Smooth muscle cell of the brain vasculature (primary cell): ENCODE data around the gene ZNF76.

Experiments
- DNase-seq: peaks from one replicate; pipeline ENCODE4 v3.0.0-alpha.2; 2012; ENCODE audit warnings: low read depth, low spot score

Gene ZNF76

DNA sequence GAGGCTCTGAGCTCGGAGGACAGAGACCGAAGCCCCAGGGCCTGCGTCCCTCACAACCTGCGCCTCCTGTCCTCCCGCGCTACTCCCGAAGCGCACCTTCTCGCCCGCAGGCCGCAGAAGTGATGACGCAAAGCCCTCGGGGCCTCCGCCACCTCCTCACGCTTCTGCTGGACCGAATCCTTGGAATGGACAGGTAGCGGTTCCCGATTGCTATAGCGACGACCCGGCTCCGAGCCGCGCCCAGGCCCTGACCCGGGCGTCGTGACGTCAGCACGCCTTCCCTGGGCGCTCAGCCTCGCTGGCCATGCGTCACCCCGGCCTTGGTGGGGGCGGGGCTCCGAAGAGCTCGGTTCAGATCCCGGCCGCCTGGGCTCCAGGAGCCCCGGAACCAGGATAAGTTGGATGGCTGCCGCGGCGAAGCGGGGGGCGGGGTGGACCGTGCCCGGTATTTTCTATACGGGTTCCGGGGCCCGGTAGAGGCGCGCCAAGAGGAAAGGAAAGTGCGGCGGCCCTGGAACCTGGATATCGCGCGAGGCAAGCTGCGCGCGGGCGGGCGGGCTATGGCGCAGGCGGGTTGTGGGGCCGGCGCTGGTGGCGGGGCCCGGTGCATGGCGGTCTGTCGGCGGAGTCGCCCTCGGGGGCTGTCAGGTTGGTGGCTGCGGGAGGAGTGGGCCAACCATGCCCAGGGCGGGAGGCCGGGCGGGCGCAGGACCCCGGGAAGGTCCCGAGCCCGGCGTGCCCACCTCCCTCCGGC lies at the start of gene ZNF76:
TSS of gene ZNF76 (plus strand) at position 542 of the 754 bp plus-strand sequence. CDS start 21,417 bp downstream, outside the sequence.
- peak; percentile 90 for DNase-seq

DNA sequence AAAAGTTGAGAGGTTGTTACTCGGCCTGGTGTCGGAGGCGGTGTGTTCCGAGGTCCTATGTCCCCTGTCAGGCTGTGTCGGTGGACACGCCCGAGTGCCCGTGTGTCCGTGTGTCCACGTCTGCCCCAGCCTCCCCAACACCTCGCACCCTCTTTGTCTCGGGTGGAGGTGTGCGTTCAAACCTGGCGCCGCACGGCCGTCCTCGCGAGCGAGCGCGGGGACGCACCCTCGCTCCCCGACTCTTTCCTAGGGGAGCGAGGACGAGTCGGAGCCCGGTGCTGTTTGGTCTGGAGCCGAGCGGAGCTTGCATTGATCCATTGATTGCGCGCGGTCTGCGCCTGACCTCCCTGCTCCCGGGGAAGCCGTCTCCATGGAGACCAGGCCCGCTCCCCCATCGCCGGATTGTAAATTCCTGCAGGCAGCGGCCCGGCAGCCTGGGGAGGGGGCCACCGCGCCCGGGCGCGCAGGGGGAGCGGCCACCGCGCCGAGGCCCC lies 46.2 kb upstream of the ZNF76 start:
- DNase-seq, result no peak

DNA sequence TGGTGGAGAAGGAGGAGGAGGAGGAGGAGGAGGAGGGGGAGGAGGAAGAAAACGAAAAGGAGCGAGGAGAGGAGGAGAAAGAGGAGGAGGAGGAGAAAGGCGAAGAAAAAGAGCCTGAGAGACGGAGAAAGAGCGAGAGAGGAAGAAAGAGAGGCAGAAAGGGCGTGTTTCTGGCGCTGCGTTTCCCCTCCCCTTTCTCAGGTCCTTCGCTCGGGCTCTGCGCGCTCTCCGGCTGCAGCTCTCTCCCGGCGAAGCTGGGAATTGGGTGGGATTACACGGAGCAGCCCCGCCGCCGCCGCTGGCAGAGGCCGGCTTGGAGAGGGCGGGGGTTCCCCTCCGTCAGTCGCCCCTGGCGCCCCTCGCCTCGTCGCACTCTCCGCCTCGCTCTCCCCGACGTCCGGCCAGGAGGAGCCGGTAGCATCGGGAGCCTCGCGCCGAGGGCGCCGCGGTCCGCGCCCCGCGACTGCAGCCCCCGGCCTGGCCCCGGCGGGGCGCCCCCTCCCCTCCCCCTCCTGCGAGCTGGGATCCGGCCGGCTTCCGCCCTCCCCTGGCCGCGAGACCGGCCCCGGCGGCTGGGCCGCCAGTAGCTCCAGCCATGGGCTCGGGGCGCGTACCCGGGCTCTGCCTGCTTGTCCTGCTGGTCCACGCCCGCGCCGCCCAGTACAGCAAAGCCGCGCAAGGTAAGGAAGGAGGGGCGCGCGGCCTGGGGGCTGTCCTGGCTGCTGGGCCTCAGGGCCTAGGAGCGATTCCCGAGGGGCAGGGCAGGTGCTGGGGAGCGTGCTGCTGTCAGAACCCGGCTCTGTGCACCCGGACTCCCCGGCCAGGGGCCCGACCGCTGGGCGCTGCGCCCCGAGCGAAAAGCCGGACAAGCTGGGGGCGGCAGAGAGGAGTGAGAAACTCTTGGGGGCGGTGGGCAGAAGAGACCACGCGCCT lies 45.4 kb upstream of the ZNF76 start, which contains the start of gene SCUBE3:
TSS of gene SCUBE3 (plus strand) at position 133 of the 933 bp plus-strand sequence. CDS start at position 596, 463 bp downstream.
- no peak for DNase-seq

DNA sequence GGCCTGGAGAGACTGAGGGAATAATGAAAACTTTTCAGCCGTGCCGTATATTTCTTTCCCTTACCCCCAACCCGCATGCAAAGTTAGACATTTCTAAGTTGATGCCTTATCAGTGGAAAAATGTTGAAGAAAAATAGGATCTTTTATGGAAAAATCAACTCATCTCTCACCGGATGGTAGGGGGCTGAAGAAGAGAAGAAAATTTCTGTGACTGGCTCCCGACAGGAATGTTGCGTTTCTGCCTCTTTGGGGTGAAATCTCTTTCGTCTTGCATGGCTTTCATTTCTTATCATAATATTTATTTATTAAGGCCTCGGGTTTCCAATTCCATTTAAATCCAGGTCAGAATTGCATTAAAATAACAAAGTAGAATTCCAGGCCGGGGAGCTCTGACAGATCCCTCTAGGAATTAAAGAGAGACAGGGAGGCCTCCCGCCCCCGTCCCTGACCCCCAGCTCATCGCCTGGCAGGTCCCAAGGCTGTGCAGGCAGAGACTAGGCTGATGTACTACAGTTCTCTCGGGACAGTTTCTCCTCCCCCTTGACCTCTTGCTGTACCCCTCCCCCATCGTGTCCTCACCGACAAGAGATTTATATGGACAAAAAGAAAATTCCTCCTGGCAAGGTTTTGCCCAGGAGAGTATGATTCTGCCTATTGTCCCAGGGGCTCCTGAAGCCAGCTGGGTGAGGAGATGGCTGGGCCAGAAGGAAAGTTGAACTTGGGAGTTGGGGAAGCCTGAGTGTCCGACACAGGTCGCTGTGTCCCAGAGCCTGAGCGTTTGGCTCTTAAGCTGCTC lies 44.5 kb upstream of the ZNF76 start:
- DNase-seq, result no peak

DNA sequence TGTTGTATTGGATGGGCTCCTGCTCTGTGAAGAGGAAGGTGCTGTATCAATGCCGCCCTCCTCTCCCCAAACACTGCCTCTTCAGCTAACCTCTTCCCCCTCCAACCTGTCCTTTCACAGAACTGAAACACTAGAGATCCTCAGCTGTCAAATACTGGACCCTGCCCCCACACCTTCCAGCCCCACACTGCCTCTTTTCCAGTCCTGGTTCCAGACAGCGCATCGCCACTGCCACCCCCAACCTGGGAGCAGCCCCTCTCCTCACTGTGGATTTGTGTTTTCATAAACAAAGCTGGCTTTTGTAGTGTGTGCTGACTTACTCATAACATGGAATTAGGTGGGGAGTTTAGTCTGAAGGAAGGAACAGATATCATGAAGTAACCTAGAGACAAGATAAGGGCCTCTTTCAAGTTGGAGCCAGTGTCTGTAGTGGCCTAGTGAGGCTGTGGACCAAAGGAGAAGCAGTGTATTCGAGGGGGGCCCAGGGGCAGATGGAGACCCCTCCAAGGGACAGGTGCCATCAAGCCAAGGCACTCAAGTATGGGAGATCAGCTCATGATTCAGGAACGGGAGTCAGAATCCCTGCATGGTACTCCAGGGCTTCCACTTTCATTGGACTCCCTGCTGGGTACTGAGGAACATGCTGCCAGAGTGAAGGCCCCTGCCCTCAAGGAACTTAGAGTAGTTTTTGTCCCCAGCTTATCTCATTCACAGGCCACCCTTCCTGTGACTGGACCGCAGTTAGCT lies 43.7 kb upstream of the ZNF76 start:
- DNase-seq, result no peak

DNA sequence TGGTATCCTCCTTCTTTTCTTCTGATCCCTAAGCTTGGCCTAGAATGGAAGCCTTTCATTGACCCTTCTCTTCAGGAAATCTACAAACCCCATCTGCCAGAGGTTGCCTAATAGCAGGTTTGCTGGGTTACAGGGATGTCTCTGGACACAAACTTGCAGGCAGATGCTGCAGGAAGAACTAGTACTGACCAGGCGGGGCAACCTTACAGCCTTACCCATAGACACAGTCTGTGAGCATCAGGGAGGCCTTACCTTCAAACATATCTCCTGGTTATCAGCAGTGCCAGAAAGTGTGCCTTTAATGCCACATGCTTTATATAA lies 43.2 kb upstream of the ZNF76 start:
- DNase-seq, result no peak

DNA sequence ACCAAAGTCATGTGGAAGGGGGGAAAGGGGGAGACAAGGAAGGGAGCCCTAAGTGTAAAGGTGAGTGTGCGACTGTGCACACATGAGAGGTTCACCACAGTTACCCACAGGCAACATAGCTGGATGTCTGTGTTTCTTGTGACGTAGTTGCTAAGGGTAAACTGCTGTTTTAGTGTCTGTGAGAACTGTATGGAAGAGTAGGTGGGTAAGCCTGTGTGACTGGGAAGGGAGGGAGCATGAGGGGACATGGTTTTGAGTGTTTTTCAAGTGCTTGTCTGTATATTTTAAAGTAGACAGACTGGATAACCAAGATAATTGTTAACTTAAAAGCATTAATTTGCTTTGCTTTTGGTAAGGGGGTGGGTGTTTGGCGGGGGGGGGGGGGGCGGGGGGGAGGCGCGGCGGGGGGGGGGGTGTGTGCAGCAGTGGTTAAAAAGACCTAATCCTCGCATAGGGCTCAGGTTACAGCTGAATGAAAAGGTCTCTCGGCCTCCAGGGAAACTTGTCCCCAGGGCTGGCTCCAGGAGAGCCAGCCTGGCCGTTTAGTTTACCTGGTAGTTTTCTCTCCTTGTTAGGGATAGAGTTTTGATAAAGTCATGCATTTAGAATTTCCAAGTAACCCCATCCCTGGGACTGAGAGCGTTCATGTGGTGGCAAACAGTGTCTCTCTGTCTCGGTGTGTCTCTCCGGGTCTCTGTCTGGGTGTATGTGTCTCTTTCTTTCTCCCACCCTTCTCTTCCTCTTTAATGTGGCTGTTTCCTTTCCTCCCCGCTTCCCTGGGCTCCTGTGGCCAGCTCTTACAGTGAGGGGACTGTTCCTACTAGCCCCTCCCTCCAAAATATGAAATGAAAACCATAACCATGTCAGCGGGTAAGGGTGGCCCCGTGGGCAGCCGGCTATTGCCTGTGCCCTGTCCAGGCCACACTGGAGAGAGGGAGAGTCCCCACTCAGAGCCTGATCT lies 42.4 kb upstream of the ZNF76 start:
- DNase-seq, result no peak

DNA sequence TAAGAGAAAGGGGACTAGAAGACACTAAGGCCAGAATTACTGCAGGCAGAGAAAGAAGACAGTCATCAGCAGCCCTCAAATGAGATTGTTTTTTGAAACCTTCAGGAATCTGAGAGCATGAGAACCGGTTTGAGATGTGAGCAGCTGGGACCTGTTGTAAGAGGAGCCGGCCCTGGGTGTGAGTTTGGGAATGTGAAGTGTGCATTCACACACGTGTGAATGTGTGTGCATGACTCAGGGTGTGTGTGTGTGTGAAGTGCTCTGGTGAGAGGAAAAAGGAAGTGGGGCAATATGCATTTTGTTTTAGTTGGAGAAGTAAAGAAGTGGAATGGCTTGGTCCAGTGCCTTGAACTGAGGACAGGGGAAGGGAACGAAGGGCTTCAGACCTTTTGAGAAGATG lies 41.5 kb upstream of the ZNF76 start:
- DNase-seq, result no peak

DNA sequence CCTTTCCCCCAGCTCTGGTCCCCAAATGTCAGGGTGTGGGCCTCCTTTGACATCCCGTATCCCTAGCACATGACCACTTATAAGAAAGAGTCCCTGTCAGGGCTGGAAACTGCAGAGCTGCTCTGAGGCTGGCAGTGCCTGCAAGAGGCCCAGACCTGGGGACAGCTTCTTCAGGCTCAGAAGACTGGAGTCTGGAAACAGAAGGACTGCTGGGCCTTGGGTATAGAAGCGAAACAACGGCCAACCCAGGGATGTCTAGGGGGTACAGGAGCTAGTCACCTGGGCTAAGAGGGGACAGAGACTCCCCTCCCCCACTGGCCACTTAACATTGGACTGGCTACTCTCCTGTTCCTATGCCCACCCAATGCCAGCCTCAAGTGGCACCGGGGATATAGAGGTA lies 41.1 kb upstream of the ZNF76 start:
- DNase-seq, result no peak

DNA sequence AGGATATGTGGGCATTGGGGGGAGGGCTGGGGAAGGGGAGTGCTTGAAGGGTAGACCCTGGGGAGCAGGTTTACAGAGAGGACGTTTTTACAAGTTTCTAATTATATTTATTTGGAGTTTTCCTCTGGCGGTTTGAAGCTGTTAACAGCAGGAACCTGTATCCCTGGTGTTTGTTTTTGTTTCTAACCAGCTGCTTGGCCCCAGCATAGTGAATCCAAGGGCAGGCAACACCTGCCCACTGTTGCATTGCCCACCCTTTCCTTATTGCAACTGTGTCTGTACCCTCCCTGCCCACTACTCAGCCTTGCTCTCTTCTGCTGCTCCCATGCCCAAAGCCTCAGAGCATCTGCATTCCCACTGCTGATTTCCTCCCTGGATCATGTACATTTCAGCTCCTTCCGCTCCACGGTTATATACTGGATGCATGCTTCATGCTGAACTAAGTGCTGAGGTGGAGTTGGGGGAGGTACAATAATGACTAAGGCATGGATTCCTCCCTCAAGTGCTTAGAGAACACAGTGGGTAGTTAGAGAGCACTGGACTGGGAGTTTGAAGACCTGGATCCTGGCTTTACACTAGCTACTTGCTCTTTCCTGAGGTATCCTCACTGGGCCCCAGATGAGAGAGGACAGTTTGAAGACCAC lies 39.7 kb upstream of the ZNF76 start:
- DNase-seq, result no peak

DNA sequence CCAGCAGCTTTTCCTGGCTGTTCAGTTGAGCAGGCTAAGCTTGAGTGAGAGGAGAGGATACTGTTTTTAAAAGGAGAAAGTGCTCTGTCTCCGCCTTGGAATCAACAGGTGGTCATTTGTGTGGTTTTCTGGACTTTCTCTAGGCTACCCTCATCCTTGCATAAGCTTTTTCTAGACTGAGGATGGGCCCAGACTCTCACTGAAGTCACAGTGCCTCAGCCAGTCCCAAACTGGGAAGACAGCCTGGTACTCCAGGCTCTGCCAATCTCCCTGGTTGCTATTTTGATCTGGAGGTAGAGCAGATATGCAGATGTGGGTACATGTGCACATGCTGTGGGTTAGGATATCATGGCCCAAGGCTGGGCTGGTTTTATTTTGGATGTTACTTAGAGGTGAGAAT lies 38.8 kb upstream of the ZNF76 start:
- no peak for DNase-seq

DNA sequence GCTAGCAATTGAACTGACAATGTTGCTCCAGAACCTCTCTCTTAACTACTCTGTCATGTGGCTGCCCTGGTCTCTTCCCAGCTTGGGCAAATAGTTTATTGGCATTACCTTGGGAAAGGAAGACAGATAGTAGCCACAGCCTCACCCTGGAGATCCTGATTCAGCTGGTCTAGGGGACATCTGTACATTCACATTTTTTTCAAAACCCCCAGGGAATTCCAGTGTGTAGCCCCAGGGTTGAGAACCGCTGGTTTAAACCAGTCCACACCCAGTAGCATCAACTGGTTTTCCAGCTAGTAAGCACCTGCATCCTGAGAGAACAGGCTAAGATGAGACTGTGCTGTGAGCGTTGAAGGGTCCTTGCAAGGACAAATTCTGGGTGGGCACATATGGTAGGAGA lies 36.1 kb upstream of the ZNF76 start:
- no peak for DNase-seq

DNA sequence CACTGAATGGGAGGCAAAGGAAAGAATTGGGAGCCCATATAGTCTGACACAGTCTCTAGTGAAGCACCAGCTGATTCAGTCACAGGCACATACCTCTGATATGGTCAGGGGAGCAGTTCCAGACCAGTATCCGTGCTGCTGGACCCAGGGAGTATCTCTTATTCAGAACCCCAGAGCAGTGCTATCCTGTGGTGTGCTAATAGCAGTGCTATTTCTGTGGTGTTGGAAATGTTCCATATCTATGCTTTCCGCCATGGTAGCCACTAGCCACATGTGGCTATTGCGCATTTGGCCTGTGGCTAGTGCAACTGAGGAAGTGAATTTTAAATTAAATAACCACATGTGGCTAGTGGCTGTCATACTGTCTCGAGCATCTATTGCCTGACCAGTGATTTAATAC lies 34.8 kb upstream of the ZNF76 start:
- DNase-seq, result no peak

DNA sequence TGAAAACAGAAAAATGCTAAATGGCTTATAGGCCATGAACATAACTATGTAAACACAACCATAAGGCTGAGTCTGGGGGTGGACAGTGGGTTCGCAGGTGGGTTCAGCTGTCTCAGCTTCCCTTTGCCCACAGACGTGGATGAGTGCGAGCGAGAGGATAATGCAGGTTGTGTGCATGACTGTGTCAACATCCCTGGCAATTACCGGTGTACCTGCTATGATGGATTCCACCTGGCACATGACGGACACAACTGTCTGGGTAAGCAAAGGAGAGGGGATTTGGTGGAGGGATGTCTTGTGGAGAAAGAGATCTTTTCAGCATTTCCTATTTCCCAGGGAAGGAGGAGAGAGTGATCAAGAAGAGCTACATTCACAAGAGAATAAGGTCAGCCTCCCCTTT lies 31.1 kb upstream of the ZNF76 start:
- DNase-seq, result no peak

DNA sequence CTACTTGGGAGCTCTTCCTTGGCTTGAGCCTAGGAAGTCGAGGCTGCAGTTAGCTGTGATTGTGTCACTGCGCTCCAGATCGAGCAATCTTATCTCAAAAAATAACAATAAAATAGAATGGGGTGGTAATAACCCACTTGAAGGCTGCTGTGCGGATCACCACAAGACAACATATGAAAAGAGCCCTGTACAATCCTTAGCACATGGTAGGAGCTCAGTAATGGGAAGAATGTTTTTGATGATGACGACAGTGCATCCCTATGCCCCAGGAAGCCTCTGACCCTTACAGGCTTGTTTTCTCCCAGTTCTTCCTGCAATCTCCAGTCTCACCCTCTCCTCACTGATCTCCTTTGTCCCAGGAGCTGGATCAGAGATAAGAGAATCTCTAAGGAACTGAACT lies 30.2 kb upstream of the ZNF76 start:
- DNase-seq, result no peak

DNA sequence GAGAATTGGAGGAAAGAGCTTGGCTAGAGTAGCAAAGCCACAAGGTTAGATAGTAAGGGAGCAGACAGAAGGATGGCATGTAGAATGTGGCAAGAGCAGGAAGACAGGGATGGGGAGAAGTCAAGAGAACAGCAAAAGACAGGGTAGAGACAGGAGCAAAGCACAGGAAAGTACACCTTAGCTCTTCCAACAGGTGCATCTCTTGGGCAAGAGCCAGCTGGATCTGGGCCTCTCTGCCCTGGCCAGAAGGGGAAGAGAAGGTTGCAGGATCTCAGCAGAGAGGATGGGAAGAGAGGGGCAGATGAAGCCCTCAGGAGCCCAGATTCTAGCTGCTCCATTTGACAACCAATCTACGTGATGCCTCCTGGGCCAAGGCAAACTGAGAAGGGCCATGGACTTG lies 29.0 kb upstream of the ZNF76 start:
- DNase-seq, result no peak

DNA sequence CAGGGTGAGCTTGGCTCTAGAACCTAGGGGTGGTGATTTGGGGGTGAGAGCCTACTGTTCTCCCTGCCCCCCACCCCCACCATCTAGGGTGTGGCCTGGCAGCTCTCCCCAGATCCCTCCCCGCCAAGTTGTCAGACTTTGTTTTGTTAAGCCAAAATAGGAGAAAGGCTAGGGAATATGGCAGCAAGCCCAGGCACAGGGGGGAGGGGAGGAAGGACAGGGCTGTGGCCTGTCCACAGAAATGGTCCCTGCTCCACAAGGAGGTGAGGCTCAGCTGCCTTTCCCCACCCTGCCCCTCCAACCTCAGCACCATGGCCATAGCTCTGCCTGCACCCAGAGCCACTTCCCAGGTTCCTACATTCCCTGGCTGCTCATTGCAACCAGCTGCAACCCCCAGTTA lies 28.6 kb upstream of the ZNF76 start:
- DNase-seq, result no peak

DNA sequence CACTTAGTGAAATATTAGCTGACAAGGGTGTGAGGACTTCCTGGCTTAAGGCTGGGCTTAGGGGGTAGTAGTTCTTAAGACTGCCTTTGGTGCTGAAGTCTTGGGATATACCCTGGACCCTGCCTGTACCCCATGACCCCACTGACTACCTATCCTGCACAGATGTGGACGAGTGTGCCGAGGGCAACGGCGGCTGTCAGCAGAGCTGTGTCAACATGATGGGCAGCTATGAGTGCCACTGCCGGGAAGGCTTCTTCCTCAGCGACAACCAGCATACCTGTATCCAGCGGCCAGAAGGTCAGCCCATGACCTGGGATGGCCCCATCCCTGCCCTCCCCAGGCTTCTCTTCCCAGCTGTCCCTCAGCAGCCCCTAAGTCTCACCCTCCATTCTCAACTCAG lies 28.0 kb upstream of the ZNF76 start:
- no peak for DNase-seq

DNA sequence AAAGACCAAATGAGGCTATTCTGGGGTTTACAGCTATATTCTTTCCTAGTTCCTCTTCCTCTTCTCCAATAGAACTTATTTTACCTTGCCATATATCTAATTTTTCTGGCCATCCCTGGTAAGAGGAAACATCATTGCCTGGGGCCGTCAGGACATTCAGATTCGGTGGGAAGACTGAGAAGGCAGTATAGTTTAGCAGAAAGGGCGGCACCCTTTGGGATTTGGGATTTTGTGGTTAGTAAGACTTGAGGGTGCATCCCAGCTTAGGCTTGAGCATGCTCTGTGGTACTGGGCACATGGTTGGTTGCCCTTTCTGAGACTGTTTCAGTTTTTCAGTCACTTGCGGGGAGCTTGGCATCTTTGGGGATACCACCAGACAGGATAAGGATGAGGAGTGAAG lies 24.6 kb upstream of the ZNF76 start:
- DNase-seq, result no peak

DNA sequence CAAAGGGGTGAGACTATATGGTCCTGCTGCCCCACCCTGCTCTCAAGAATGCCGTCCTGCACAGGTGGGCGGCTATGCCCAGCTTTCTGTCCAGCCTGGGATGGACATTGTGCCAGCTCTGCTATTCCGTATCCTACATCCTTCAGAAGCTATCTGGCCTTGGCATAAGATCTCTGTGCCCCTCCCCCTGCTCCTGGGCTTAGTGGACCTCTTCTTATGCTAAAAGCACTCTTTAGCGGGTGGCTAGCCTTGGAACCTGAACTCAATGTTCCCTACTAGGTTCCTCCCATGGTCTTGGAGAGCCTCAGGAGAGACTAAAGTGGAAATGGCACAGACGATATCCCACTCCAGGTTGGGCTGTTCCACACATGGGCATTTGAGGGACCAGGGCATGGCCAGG lies 23.3 kb upstream of the ZNF76 start:
- DNase-seq, result no peak
